NT2/D1 (cell line): ENCODE measurements around the gene THOP1.

Experiments
- SUZ12 ChIP-seq: IDR thresholded peaks from 2 replicates; pipeline ENCODE4 v1.6.1; 2011; ENCODE audit not compliant: insufficient read length, insufficient read depth; ENCODE audit errors: extremely low read depth
- YY1 ChIP-seq: IDR thresholded peaks from 2 replicates; pipeline ENCODE4 v1.6.1; 2011; ENCODE audit not compliant: insufficient read length, insufficient read depth

- TF ChIP-seq SUZ12 (no peak), YY1 (no peak)
These were observed 16.8 kb upstream of the THOP1 start for GRCh38 chr19:2768365-2769132.
